NCI-H146 treated with DMSO at 0.1 percent for 48 hours (cell line): Measurements from ENCODE around the gene CFAP91.
"Not testable (repeated sequence)": the region's sequence is repeated elsewhere in the genome, so short reads cannot be mapped to it uniquely, and the experiment has no call there.

Source experiments
- DNase-seq: peaks from one replicate; lab custom pipeline; 2025; ENCODE audit not compliant: unreplicated experiment; lab: John Stamatoyannopoulos, UW

The CFAP91 gene

GRCh38 chr3:119676771-119677640 lies 25.8 kb upstream of the CFAP91 start, which contains the start of gene COX17:
COX17 (minus strand) TSS chr3:119677406; CDS start chr3:119677310, 96 bp downstream.
- peak; percentile 99 for DNase-seq

DNA sequence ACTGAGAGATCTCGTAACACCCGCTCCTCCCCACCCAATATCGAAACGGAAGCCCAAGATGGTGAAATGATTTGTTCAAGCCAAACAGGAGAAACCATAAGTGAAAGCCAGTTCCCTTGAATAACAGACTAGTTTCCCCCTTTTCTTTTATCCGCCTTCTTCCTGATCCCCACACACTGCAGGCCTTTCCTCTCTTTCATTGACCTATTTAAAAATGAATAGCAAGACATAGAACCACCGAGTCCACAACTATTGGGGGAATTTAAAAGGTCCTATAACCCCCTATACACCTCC lies 25.2 kb upstream of the CFAP91 start:
- DNase-seq: no peak

DNA sequence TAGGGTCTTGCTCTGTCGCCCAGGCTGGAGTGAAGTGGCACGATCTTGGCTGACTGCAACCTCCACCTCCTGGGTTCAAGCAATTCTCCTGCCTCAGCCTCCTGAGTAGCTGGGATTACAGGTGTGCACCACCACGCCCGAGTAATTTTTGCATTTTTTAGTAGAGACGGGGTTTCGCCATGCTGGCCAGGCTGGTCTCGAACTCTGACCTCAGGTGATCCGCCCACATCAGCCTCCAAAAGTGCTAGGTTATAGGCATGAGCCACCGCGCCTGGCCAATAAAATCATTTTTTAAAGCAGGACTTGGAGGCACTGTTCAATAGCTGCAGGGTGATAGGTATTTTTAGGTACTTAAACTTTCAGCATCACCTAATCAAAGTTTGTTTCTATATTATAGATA lies 24.6 kb upstream of the CFAP91 start:
- DNase-seq: not testable (repeated sequence)

DNA sequence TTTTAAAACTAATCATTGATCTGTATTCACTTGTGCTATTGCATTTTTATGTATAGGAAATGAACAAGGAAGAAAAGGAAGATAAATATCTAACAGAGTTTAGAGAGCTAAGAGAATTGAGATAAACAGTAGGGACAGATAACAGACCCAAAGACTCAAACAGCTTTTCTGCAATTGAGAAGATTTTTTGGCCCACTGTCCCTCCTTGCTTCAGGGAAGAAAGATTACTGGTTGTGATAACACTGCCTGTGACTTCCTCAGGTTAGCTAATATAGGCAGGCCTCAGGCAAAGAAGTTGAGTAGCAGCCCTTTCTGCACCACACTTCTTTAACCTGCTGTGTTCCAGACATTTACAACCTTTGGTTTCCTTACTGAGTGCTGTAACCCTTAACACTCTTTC lies 22.9 kb upstream of the CFAP91 start:
- no peak for DNase-seq

DNA sequence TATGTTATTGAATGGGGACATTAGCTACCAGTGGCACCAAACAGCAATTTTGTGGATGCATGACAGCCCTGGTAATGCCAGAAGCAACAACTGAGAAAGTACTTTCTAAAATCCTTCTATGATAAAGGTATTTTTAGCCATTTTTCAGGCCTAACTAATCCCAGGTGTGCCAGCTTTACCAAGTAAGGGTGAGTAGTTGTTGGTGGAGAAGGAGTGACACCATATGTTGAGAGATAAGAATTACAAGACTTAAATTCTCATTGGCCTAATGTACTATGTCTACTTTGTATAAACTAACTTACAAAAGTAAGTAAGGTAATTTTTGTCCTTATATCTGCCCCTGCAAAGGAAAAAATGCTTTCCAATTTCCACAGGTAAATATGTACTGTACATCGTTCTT lies 21.5 kb upstream of the CFAP91 start:
- DNase-seq: no peak

GRCh38 chr3:119683421-119683820 lies 19.4 kb upstream of the CFAP91 start:
- no peak for DNase-seq

GRCh38 chr3:119690043-119690656 lies 12.7 kb upstream of the CFAP91 start:
- DNase-seq: no peak

DNA sequence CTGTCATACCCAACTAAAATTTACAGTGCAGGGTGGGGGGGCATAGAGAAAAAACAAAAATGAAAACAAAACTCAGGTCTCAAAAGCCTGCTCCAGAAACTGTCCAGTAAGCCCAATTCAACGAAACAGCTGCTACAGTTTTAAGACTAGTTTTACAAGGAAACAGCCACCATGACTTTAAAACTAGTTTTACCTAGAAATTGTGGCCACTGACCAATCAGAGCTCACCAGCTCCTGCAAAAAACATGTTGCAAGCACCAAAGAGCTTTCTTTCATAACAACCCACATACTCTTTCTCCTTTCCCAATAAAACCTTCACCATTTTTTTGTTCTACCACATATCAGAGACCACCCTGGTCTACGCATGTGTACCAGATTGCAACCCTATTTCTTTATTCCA lies 7.3 kb upstream of the CFAP91 start:
- no peak for DNase-seq

GRCh38 chr3:119697394-119697793 lies 5.4 kb upstream of the CFAP91 start:
- no peak for DNase-seq

DNA sequence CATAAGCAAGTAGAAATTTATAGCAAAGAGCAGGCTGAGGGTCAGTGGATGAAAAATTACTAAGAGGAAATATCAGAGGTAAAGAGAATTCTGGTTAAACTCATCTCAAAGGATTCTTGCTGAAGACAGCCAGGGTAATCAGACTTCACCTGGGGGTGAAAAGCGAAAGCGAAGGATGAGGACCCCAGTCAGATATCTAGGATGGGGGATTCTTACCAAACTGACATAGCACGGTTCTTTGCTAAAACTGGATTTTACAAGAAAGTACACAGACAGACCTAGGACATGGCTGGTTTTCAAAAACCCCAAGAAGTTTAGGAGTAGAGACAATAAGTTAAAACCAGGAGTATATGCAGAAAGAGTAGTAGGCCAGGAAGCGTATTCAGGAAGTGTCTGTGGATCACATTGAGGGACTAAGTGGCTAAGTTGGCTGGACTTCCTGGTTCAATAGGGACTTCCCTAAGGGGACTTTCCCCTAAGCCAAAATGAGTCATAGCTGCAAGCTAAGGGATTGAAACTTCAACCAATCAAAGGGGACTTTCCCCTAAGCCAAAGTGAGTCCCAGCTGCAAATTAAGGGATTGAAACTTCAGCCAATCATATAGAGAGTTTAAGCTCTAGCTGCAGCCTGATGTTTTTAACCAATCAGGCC lies 2.4 kb upstream of the CFAP91 start:
- DNase-seq: no peak

DNA sequence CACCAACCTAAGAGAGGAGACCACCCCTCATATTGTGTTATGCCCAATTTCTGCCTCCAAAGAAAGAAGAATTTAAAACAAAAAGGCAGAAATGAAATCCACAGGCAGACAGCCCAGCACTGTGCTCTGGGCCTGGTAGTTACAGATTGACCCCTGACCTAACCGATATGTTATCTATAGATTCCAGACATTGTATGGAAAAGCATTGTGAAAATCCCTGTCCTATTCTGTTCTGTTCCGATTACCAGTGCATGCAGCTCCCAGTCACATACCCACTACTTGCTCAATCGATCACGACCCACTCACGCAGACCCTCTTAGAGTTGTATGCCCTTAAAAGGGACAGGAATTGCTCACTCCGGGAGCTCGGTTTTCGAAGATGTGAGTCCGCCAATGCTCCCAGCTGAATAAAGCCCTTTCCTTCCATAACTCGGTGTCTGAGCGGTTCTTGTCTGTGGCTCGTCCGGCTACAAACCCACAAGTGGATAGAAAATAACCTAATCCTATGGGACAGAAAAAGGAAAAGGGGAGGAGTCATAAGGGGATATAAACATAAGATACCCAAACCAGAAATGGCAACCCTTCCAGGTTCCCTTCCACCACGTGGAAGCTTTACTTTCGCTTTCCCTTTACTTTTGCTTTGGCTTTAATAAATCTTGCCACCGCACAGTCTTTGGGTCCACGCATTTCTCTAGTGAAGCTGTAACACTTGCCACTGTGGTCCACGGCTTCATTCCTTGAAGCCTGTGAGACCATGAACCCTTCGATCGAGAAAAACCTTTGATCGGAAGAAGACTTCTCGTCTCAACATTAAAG lies 1.7 kb upstream of the CFAP91 start:
- no peak for DNase-seq

DNA sequence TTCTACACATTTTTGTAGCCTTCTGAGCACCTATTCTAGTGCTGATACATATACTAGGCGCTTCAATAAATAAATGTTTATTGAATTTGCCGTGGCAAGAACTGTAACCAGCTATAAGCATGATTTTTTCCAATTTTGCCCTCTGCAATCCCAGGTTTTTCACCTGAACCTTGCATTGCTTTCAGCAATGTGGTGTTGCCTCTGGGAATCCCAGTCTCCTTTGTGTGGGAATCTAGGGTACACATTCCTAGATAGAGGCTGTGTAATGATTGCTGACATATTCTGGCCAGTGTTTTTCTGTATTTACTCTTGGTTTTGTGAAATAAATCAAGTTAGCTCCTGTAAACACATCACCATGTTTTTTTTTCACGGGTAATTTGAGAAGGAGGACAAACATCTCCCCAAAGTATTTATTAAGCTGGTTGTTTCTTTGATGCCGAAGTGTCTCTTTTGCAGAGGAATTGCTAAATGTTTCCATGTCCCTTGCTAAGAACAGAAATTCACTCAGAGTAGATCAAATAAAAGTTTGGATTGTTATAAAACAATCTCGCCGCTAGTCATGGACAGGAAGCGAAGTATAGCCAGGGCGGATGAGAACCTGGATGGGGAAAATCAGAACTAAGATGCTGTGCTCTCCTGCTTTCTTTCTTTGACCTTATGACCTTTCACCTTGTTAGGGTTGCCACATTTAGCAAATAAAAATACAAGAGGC lies 1.2 kb downstream of the CFAP91 start:
- DNase-seq: no peak

DNA sequence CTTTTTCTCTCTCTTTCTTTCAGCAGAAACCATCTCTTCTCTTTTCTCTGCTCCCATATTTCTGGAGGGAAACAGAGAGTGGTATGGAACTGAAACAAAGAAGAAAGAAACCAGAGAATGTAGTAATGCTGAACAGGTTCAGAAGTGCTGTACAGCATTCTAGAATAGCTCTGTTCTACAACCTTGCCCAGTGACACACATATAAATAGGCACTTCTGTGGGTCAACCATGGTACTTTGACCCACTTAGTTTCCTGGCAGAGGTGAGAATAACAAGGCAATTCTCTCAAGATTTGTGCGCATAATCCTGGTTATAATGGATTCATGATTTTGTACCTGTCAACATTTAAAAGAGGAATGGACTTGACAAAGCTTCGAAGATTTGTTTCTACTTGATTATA lies 12.3 kb downstream of the CFAP91 start:
- DNase-seq: no peak

GRCh38 chr3:119716998-119717397 lies 14.2 kb downstream of the CFAP91 start:
- DNase-seq: no peak

DNA sequence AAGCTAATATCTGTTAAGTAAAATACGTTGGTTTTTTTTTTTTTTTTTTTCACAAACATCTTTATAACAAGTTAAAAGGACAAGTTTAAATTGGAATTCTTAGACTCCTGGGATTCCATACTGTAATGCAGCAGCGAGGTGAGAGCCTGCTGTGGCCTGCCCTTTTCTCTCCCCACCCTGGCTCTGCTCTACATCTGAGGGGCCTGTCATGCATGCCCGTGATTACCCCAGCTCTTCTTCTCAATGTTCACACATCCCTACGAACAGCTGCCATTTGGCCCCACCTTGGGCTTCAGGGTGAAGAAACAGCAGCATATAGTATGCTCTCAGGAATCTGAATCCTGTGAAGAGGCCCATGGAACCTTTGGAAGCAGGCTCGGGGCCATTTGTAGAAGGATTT lies 14.7 kb downstream of the CFAP91 start:
- no peak for DNase-seq

DNA sequence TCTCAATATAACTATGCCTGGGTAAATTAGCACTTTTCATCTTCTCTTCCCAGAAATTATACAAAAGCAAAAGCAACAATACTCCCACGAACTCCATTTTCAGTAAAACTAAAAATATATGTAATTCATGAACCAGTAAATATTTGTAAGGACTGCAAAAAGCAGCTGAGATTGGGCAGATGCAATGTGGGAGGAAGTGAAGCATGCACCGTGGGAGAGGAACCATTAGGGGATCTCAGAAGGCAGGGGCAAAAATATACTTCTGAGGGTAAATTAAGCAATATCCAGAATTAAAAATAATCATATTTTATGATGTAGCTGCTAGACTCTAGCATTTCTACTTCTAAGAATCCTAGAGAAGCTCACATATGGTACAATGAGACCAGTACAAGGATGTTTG lies 20.2 kb downstream of the CFAP91 start:
- DNase-seq: no peak

- no peak for DNase-seq
Observed at GRCh38 chr3:119726909-119727308, 24.1 kb downstream of the CFAP91 start.

- DNase-seq: no peak
Observed at GRCh38 chr3:119729996-119730395, 27.2 kb downstream of the CFAP91 start.

DNA sequence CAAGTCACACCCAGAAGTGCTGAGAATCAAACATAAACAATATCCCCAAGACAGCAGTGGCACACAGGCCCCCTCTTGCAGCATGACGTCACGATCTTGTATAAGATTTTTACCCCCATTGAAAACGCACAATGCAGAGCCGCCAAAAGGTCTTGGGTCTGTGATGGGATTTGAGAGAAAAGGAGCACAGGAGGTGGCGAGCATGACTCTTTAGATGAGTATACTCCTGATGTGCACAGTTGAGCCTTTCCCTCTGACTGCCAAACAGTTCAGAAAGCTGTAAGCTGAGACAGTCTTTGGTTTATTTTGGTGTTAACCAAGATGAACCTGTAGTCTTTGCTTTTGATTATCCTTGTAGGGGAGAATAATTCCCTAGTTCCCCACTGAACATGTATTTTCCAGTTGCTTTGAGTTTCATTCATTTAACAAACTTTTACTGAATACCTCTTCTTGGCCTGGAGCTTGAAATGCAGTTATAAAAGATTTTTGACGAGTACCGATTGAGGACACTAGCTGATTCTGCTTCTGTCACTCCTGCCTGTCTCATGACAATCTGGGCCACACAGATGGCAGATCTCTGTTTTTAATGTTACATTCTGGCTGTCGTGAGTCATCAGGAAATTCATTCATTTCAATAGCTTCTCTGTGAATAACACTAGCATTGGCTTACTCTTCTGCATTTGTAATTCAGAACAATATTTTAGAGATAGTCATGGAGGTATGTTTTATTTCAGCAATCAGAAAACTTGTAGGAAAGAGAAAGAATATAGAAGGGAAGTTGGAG lies 28.9 kb downstream of the CFAP91 start:
- DNase-seq: no peak

- no peak for DNase-seq
Observed at GRCh38 chr3:119733812-119734211, 31.0 kb downstream of the CFAP91 start.
